Activated CD4-positive, alpha-beta T cell treated with anti-CD3 and anti-CD28 coated beads, Interleukin-2, amount 10 ng/mL, durations not matched to agents 24 days and 14 days (primary cell): ENCODE results near the gene ZNF764. TPM values are rescaled to one million over a fixed set of nuclear protein-coding genes. Genes with fewer than 3 reads are reported as not detected.
A peak's percentile ranks its signal among the peaks of the same experiment; 100 is the strongest.

Experiments used
- DNase-seq: peaks from one replicate; pipeline ENCODE4 v3.0.0; 2022
- H3K27ac Mint-ChIP-seq: one replicate; pipeline ENCODE4 v1.8.0; 2022; ENCODE audit warnings: mild to moderate bottlenecking, mixed read lengths
- H3K27me3 Mint-ChIP-seq: one replicate; pipeline ENCODE4 v1.8.0; 2022; ENCODE audit warnings: mixed read lengths
- H3K36me3 Mint-ChIP-seq: one replicate; pipeline ENCODE4 v1.8.0; 2022; ENCODE audit warnings: low read depth, mild to moderate bottlenecking, mixed read lengths
- H3K4me1 Mint-ChIP-seq: one replicate; pipeline ENCODE4 v1.8.0; 2021; ENCODE audit warnings: mixed read lengths
- H3K4me3 Mint-ChIP-seq: one replicate; pipeline ENCODE4 v1.8.0; 2022; ENCODE audit warnings: mild to moderate bottlenecking, moderate library complexity, mixed read lengths
- H3K9me3 Mint-ChIP-seq: one replicate; pipeline ENCODE4 v1.8.0; 2021; ENCODE audit warnings: mixed read lengths
- intact Hi-C: fragments of 100-400 bp; cut with micrococcal nuclease; formaldehyde crosslinking; loops from one replicate; pipeline ENCODE4 v1.15.1; 2023
- total RNA-seq: library from RNA; stranded (reverse); gene quantifications from 2 replicates; pipeline ENCODE4 v1.2.3, GENCODE V29; 2022

The ZNF764 gene
- total RNA-seq, 1 donor from 2014 or later, result 14.9 TPM

DNA sequence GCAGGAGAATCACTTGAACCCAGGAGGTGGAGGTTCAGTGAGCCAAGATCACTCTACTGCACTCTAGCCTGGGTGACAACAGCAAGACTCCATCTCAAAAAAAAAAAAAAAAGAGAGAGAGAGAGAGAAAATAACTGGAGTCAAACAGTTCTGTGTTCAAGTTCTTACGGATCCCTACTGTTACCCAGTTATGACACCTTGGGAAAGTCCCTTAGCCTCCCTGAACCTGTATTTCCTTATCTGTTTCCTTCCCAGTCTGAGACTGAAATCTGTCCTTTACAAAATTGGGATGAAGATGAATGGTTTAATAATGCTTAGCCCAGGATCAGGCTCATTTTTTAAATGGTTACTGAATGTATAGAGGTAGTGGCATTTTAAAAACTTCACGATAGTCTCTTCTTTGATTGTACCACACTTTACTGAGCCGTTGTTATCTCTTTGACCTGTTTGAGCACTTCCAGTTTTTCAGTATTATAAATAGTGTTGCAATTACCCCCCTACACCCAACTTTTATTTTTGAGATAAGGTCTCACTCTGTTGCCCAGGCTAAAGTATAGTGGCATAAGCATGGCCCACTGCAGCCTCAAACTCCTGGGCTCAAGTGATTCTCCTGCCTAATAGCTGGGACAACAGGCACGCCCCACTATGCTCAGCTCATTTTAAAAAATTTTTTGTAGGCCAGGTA is 49.0 kb downstream of the ZNF764 start:
- H3K27me3 Mint-ChIP-seq, result no peaks in the 10 kb centered on the region
- DNase-seq, result no peak
- no peaks in the 10 kb centered on the region for H3K9me3 Mint-ChIP-seq
- H3K36me3 Mint-ChIP-seq, result peaks cover 62% of the 10 kb centered on the region
- intact Hi-C loops, result no loop called here
- peak overlapping the region; percentile 29 for H3K27ac Mint-ChIP-seq
- no peak overlapping the region for H3K4me3 Mint-ChIP-seq
- peaks cover 6% of the 10 kb centered on the region for H3K4me1 Mint-ChIP-seq

Other genes starting within 250 kb of the ZNF764 start
- gene CD2BP2, start 203.1 kb downstream of the ZNF764 start, total RNA-seq, result 80.5 and 93.2 TPM in 2 replicates
- 68.9 TPM in 2 replicates for gene TBC1D10B, start 187.9 kb downstream of the ZNF764 start, total RNA-seq
- gene MYL11, start 183.6 kb downstream of the ZNF764 start, total RNA-seq, result 1.0 and 1.3 TPM in 2 replicates
- gene SEPTIN1, start 175.8 kb downstream of the ZNF764 start, total RNA-seq, result 162 and 163 TPM in 2 replicates
- 16.5 and 18.3 TPM in 2 replicates for gene ZNF48, start 163.0 kb downstream of the ZNF764 start, total RNA-seq
- gene ZNF771, start 150.8 kb downstream of the ZNF764 start, total RNA-seq, result 8.6 and 10.3 TPM in 2 replicates
- gene DCTPP1, start 128.3 kb downstream of the ZNF764 start, total RNA-seq, result 167 and 176 TPM in 2 replicates
- 79.7 and 80.2 TPM in 2 replicates for gene SEPHS2, start 112.5 kb downstream of the ZNF764 start, total RNA-seq
- 264 and 267 TPM in 2 replicates for gene ITGAL, start 85.6 kb downstream of the ZNF764 start, total RNA-seq
- gene ZNF768, start 31.8 kb downstream of the ZNF764 start, total RNA-seq, result 12.9 and 14.8 TPM in 2 replicates
- gene ZNF747, start 23.5 kb downstream of the ZNF764 start, total RNA-seq, result 10.5 and 13.6 TPM in 2 replicates
- gene ZNF688, start 13.3 kb upstream of the ZNF764 start, total RNA-seq, result 6.6 and 8.0 TPM in 2 replicates
- gene ZNF785, start 27.3 kb upstream of the ZNF764 start, total RNA-seq, result 17.1 and 17.8 TPM in 2 replicates
- gene ZNF689, start 52.0 kb upstream of the ZNF764 start, total RNA-seq, result 14.0 and 14.6 TPM in 2 replicates
- gene PRR14, start 92.6 kb upstream of the ZNF764 start, total RNA-seq, result 82.2 and 86.7 TPM in 2 replicates
- gene FBRS, start 100.1 kb upstream of the ZNF764 start, total RNA-seq, result 121 and 124 TPM in 2 replicates
- gene SRCAP, start 140.8 kb upstream of the ZNF764 start, total RNA-seq, result 90.4 and 91.6 TPM in 2 replicates
- 39.5 and 41.0 TPM in 2 replicates for gene PHKG2, start 190.1 kb upstream of the ZNF764 start, total RNA-seq
- gene CFAP119, start 203.7 kb upstream of the ZNF764 start, total RNA-seq, result 4.0 and 4.2 TPM in 2 replicates
- gene RNF40, start 203.9 kb upstream of the ZNF764 start, total RNA-seq, result 95.4 and 100 TPM in 2 replicates
- 2.5 and 2.6 TPM in 2 replicates for gene ZNF629, start 228.8 kb upstream of the ZNF764 start, total RNA-seq